Upper lobe of right lung (tissue), 1 donor: ENCODE measurements around the gene ST6GAL1. TPM values are rescaled to one million over a fixed set of nuclear protein-coding genes. Genes with fewer than 3 reads are reported as not detected.

Experiments used
- ATAC-seq: fragments of 200-7000 bp; cut with Tn5 transposase; one replicate; pipeline ENCODE4 v1.9.1; 2020; ENCODE audit warnings: mild to moderate bottlenecking, moderate library complexity
- DNase-seq: peaks from one replicate; pipeline ENCODE4 v3.0.0-alpha.2; 2020
- H3K27ac ChIP-seq: fragments of 200-600 bp; one replicate; pipeline ENCODE4 v1.8.0; 2022
- H3K27me3 ChIP-seq: fragments of 200-600 bp; one replicate; pipeline ENCODE4 v1.8.0; 2022; ENCODE audit warnings: mild to moderate bottlenecking
- H3K36me3 ChIP-seq: fragments of 200-600 bp; one replicate; pipeline ENCODE4 v1.8.0; 2022
- H3K4me1 ChIP-seq: fragments of 200-600 bp; one replicate; pipeline ENCODE4 v1.8.0; 2022
- H3K4me3 ChIP-seq: fragments of 200-600 bp; one replicate; pipeline ENCODE4 v1.8.0; 2022; ENCODE audit warnings: mild to moderate bottlenecking
- H3K9me3 ChIP-seq: fragments of 200-600 bp; one replicate; pipeline ENCODE4 v1.8.0; 2022
- intact Hi-C: fragments of 100-400 bp; cut with DNase I; formaldehyde crosslinking; loops from one replicate; pipeline ENCODE4 v1.11.0; 2022
- total RNA-seq: library from RNA; stranded (reverse); fragmentation: NEBNext Ultra II Directional; extraction: Animal tissue kit (Norgen Biotek cat#: 25700); gene quantifications from one replicate; pipeline ENCODE4 v1.2.1, GENCODE V29; 2021
- TF ChIP-seq, protein P1 (sequence below): fragments of 200-600 bp; IDR thresholded peaks from one replicate; pipeline ENCODE4 v1.8.0; 2022; ENCODE audit warnings: antibody characterized with exemption
- donor health status: DM: no; HTN: yes; CAD: no; lungs with severe emphysema.

The ST6GAL1 gene
- total RNA-seq, 1 donor from 2014 or later, result 116 TPM

DNA sequence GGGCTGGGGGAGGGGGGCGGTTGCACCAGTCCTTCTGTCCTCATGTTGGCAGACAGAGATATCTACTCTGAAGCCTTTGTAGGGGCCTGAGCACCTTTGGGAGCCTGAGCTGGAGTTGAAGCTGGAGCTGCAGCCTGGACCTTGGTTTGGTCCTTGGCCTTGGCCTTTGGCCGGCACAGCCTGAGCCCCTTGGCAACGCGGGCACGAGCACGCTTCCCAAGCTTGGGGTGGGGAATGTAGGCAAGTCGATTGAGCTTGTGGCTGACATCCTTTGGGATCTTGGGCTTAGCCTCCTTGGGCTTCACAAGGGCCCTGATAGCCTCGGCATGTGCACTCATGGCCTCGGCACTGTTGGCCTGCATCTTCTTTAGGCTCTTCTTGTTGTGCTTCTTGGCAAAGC, 8.1 kb upstream of the ST6GAL1 start:
- no peak for DNase-seq
- TF ChIP-seq, protein P1, sequence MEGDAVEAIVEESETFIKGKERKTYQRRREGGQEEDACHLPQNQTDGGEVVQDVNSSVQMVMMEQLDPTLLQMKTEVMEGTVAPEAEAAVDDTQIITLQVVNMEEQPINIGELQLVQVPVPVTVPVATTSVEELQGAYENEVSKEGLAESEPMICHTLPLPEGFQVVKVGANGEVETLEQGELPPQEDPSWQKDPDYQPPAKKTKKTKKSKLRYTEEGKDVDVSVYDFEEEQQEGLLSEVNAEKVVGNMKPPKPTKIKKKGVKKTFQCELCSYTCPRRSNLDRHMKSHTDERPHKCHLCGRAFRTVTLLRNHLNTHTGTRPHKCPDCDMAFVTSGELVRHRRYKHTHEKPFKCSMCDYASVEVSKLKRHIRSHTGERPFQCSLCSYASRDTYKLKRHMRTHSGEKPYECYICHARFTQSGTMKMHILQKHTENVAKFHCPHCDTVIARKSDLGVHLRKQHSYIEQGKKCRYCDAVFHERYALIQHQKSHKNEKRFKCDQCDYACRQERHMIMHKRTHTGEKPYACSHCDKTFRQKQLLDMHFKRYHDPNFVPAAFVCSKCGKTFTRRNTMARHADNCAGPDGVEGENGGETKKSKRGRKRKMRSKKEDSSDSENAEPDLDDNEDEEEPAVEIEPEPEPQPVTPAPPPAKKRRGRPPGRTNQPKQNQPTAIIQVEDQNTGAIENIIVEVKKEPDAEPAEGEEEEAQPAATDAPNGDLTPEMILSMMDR, result no peak
- ATAC-seq, result no peak
- intact Hi-C loops, result loop anchor here (10.0 kb wide), 1 partner anchor 67 kb away; no protein-coding TSS in a partner anchor
- Histone ChIP-seq H3K27ac (no peak overlapping the region), H3K4me3 (no peak overlapping the region), H3K36me3 (no peaks in the 10 kb centered on the region), H3K9me3 (no peaks in the 10 kb centered on the region), H3K27me3 (no peaks in the 10 kb centered on the region), H3K4me1 (no peaks in the 10 kb centered on the region)

- ATAC-seq, result no peak
- intact Hi-C loops, result loop anchor here (10.0 kb wide), 1 partner anchor 68 kb away; no protein-coding TSS in a partner anchor
- TF ChIP-seq, protein P1, result no peak
- H3K27ac ChIP-seq, result no peak overlapping the region
- no peaks in the 10 kb centered on the region for H3K36me3 ChIP-seq
- DNase-seq, result no peak
- no peaks in the 10 kb centered on the region for H3K4me1 ChIP-seq
- no peaks in the 10 kb centered on the region for H3K27me3 ChIP-seq
- H3K9me3 ChIP-seq, result no peaks in the 10 kb centered on the region
- H3K4me3 ChIP-seq, result no peak overlapping the region
Measured at GRCh38 chr3:186922790-186923189, 7.5 kb upstream of the ST6GAL1 start.

DNA sequence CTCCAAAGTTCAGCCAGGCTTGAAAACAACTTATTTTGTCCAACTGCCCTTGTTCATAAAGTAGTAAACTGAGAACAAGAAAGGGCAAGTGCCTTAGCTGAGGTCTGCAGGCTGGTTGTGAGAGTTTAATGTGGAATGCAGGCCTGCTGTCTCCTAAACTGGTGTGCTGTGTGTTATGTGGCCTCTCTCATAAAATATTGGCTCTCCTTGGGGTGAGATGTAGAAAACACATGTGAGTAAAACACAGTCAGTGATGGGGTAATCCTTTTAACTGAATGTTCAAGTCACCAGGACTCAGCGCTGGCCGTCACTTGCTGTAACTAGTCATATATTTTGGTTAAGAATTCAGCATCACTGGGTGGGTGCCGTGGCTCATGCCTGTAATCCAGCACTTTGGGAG, 7.1 kb upstream of the ST6GAL1 start:
- H3K27me3 ChIP-seq, result no peaks in the 10 kb centered on the region
- H3K36me3 ChIP-seq, result no peaks in the 10 kb centered on the region
- no peak for ATAC-seq
- H3K9me3 ChIP-seq, result no peaks in the 10 kb centered on the region
- no peak for DNase-seq
- intact Hi-C loops, result loop anchor here (10.0 kb wide), 1 partner anchor 68 kb away; no protein-coding TSS in a partner anchor
- no peak overlapping the region for H3K27ac ChIP-seq
- no peak overlapping the region for H3K4me3 ChIP-seq
- TF ChIP-seq, protein P1, result no peak
- H3K4me1 ChIP-seq, result no peaks in the 10 kb centered on the region

DNA sequence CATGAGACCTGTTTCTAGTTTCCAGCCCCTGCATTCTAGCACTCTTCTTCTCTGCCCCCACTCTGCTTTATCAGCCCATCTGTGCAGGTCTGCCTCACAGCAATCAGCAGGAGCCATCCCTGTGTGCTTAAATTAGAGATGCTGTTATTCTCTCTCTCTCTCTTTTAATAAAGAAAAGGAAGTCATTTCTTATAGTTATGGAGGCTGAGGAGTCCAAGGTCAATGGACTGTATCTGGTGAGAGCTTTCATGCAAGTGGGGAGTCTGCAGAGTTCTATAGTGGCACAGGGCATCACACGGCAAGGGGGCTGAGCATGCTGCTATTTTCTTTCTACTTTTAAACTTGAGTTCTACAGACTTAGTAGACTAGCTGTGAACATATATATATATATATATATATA, 4.5 kb upstream of the ST6GAL1 start:
- H3K27me3 ChIP-seq, result no peaks in the 10 kb centered on the region
- no peaks in the 10 kb centered on the region for H3K9me3 ChIP-seq
- ATAC-seq, result no peak
- H3K4me3 ChIP-seq, result no peak overlapping the region
- TF ChIP-seq, protein P1, result no peak
- DNase-seq, result no peak
- peaks cover 7% of the 10 kb centered on the region for H3K4me1 ChIP-seq
- intact Hi-C loops, result loop anchor here (10.0 kb wide), 1 partner anchor 71 kb away; no protein-coding TSS in a partner anchor
- no peak overlapping the region for H3K27ac ChIP-seq
- H3K36me3 ChIP-seq, result no peaks in the 10 kb centered on the region

DNA sequence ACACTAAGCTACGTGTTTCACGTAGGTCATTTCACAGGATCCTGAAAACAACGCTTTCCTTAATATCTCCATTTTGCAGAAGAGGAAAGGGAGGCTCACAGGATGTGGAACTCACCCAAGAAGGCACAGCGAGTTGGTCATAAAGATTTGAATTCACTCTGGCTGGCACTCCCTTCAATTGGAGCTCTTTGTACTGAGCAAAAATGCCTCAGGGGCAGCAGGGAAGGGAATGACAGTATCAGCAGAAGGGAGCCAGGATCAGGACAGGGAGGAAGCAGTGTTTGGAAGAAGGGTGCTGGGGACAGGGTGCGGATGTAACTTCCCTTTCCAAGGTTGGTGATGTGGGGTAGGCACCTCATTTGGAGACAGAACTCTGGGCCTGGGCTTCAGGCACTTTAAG, 1.1 kb upstream of the ST6GAL1 start:
- H3K9me3 ChIP-seq, result no peaks in the 10 kb centered on the region
- peaks cover 30% of the 10 kb centered on the region for H3K4me1 ChIP-seq
- TF ChIP-seq, protein P1, result no peak
- ATAC-seq (no peak), DNase-seq (no peak)
- H3K4me3 ChIP-seq, result no peak overlapping the region
- H3K27ac ChIP-seq, result no peak overlapping the region
- H3K36me3 ChIP-seq, result no peaks in the 10 kb centered on the region
- intact Hi-C loops, result loop anchor here (10.0 kb wide), 1 partner anchor 74 kb away; no protein-coding TSS in a partner anchor
- no peaks in the 10 kb centered on the region for H3K27me3 ChIP-seq

GRCh38 chr3:186929685-186930084, 641 bp upstream of the ST6GAL1 start:
- Histone ChIP-seq H3K36me3 (no peaks in the 10 kb centered on the region), H3K4me3 (peak overlapping the region; percentile 88), H3K4me1 (peaks cover 30% of the 10 kb centered on the region), H3K27ac (peak overlapping the region; percentile 83), H3K9me3 (no peaks in the 10 kb centered on the region), H3K27me3 (no peaks in the 10 kb centered on the region)
- ATAC-seq, result no peak
- intact Hi-C loops, result loop anchor here (10.0 kb wide), 1 partner anchor 75 kb away; no protein-coding TSS in a partner anchor
- TF ChIP-seq, protein P1, result no peak
- no peak for DNase-seq
